GM08714 (cell line): ENCODE results near the gene PIK3R1.

ENCODE experiments used
- H3K4me3 ChIP-seq: fragments of 200-500 bp; sonication (Bioruptor generic); 2 replicates; pipeline ENCODE4 v1.5.1; 2014; ENCODE audit warnings: mild to moderate bottlenecking, low read length, inconsistent platforms
- ZNF274 ChIP-seq: IDR thresholded peaks from 2 replicates; pipeline ENCODE4 v1.6.1; 2012; ENCODE audit warnings: mild to moderate bottlenecking, low read depth, low read length

The PIK3R1 gene

GRCh38 chr5:68333649-68334552 is 118.3 kb downstream of the PIK3R1 start:
- TF ChIP-seq ZNF274: no peak
- no peak overlapping the region for H3K4me3 ChIP-seq

DNA sequence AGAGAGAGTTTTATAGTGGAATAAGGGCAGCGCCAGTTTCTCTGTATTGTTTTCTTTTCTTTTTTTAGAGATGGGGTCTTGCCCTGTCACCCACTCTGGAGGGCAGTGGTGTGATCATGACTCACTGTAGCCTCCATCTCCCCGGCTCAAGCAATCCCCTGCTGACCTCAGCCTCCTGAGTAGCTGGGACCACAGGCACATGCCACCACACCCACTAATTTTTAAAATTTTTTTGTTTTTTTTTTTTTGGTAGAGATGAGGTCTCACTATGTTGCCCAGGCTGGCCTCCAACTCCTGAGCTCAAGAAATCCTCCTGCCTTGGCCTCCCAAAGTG is 119.0 kb downstream of the PIK3R1 start:
- no peak for TF ChIP-seq ZNF274
- no peak overlapping the region for H3K4me3 ChIP-seq

DNA sequence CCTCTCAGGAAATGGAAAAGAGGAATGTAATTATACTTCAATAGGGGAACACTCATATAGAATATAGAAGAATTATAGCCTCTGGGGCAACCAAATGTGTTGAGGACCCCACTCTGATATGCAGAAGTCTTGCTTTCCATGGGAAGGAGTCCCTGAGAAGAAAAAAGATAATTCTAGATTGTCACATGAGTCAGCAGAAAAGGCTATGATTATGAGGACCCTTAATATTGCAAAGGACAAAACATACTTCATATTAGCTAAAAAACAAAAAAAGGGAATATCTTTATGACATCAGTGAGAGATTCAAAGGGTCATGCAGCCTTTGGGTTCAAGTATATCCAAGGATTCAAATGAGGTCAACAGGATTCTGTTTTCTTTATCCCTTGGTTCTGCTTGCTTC is 119.5 kb downstream of the PIK3R1 start:
- no peak for TF ChIP-seq ZNF274
- no peak overlapping the region for H3K4me3 ChIP-seq

DNA sequence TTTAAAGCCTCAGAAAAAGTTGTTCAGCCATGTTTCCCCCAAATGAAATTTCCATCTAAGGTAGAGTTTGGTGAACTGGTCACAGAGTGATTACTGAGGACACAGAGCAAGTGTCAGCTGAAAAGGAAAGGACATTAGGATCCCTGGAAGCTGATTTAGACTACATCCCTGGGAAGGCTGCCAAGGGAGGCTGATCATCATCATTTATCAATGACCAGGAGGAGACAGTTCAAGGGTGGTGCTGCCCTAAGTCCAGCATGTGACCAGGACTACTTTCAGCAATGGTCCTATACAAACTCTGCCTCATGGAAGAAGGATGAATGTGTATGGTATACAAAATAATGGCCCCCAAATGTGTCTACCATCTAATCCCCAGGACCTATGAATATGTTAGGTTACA is 120.6 kb downstream of the PIK3R1 start:
- TF ChIP-seq ZNF274: no peak
- H3K4me3 ChIP-seq: no peak overlapping the region

GRCh38 chr5:68337235-68337634 is 121.7 kb downstream of the PIK3R1 start:
- TF ChIP-seq ZNF274: no peak
- H3K4me3 ChIP-seq: no peak overlapping the region

DNA sequence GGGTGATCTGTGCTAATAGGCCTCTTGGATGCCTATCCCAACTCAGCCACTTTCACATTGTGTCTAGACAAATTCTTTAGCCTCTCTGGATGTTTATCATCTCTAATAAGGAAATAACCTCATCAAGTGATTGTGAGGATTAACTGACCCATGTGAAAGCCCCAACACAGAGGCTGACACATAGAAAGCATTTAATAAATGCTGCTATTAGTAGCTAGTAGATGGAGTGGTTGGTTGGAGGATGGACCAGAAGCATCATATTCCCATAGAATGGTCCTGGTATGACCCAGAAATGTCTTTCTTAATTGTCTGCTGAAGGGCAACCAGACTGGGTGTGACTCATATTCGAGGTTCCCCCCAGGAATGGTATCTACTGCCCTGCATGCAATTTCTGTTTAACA is 124.4 kb downstream of the PIK3R1 start:
- no peak for TF ChIP-seq ZNF274
- no peak overlapping the region for H3K4me3 ChIP-seq

GRCh38 chr5:68341006-68341405 is 125.5 kb downstream of the PIK3R1 start:
- no peak overlapping the region for H3K4me3 ChIP-seq
- TF ChIP-seq ZNF274: no peak

DNA sequence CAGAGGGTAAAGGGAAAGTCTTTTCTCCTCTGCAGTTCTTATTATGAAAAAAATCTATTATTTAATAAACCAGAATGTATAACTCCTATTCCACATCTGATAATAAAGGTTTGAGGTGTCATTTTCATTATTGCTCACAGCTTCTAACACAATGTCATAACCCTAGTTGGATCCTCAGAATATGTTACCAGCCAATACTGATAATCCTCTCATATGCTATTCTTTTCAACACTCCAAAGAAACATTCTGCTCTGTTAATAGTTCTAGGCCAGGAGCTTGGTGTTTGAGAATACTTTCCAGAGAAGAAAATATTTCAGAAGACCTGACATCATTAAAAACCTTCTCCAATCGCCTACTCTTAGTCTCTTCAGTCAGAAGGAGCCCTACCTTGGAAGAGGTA is 127.1 kb downstream of the PIK3R1 start:
- no peak for TF ChIP-seq ZNF274
- no peak overlapping the region for H3K4me3 ChIP-seq

DNA sequence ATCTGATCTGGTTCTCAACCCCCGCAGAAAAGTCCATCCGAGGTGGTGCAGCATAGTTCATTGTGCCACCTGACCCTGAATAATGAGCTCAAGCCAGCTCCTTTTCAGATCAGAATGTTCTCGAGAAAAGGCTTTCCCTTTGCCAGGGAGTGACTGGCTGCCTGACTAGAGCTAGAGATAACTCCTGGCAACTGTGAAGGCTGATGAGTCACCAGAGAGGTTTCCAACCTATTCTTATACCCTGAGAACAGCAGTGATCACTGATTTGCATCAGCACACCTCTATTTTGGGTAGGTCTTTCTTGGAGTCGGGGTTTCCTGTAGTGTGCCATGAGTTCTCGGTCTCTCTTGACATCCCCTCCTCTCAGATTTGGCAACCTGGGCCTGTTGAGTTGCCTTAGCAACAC is 127.9 kb downstream of the PIK3R1 start:
- no peak overlapping the region for H3K4me3 ChIP-seq
- no peak for TF ChIP-seq ZNF274

GRCh38 chr5:68344447-68345111 is 129.0 kb downstream of the PIK3R1 start:
- H3K4me3 ChIP-seq: no peak overlapping the region

DNA sequence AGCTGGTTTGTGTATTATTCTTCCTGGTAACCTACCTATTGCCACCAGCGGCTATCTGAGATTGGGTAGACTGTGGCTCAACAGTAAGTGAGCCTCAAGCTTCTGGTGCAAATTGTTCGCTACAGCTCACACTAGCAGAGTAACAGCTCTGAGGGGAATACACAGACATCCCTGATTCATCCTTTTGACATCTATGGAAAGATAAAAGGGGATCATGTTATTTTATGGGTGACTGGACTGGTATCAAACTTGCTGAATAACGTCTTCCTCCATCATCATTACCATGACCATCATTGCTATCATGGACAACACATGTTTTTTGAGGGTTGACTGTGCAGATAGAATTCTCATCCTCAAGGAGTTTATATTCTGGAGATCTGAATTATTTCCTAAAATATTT is 129.6 kb downstream of the PIK3R1 start:
- no peak for TF ChIP-seq ZNF274
- H3K4me3 ChIP-seq: no peak overlapping the region

More at GRCh38 chr5:68344447-68345111, 129.0 kb downstream of the PIK3R1 start:
- no peak for TF ChIP-seq ZNF274

DNA sequence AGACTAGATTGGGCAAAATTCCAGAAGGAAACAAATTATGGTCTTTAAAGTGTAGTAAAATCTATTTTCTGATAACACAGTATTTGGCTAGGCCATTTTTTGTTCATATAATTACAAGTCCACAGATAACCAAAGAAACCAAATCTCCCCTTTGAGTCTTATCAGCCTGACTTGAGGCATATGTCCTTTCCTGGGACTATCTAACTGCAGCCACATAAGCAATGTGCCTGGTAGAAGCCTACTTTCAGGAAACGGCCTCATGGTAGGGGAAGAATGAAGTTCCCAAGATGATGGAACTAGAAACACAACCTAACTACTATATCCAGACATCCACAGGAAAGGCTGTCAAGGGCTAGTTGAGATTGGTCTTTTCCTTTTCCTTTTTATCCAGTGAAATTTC is 130.0 kb downstream of the PIK3R1 start:
- TF ChIP-seq ZNF274: no peak
- H3K4me3 ChIP-seq: no peak overlapping the region

DNA sequence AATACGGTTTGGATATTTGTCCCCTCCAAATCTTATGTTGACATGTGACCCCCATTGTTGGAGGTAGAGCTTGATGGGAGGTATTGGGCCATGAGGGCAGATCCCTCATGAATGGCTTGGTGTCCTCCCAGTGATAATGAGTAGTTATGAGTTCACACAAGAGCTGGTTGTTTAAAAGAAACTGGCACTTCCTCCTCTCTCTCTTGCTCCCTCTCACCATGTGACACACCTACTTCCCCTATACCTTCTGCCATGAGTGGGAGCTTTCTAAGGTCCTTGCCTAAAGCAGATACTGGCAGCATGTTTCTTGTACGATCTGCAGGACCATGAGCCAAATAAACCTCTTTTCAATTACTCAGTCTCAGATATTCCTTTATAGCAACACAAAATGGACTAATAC is 132.0 kb downstream of the PIK3R1 start:
- no peak overlapping the region for H3K4me3 ChIP-seq
- TF ChIP-seq ZNF274: no peak

DNA sequence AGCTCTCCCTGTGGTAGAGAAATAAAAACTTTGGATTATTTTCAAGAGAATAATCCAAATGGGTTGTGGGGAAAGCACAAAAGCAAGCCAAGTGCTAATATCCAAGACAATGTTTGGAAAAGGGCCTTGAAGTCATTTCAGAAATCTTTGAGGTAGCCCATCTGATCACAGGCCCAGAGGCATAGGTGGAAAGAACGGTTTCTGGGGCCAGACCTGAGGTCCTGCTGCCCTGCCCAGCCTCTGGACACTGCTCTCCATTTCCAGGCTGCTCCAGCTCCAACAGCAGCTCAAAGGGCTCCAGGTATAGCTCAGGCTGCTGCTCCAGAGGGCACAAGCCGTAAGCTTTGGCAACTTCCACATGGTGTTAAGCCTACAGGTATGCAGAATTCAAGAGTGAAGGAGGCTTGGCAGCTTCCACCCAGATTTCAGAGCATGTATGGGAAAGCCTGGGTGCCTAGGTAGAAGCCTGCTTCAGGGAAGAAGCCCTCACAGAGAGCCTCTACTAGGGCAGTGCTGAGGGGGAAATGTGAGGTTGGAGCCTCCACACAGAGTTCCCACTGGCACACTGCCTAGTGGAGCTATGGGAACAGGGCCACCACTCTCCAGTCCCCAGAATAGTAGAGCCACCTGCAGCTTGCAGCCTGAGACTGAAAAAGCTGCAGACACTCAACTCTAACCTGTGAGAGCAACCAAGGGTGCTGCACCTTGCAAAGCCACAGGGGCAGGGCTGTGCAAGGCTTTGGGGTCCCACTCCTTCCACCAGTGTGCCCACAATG is 133.1 kb downstream of the PIK3R1 start:
- H3K4me3 ChIP-seq: no peak overlapping the region
- no peak for TF ChIP-seq ZNF274

DNA sequence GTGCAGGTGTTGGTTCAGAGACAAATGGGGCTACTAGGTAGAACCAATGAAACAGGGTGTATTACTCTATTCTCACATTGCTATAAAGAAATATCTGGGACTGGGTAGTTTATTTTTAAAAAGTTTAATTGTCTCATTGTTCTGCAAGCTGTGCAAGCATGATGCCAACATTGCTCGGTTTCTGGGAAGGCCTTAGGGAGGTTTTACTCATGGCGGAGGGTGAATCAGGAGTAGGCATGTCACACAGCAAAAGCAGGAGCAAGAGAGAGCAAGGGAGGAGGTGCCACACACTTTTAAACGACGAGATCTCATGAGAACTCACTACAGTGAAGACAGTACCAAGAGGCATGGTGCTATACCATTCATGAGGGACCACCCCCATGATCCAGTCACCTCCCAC is 134.6 kb downstream of the PIK3R1 start:
- no peak for TF ChIP-seq ZNF274

More for the DNA sequence above, 134.6 kb downstream of the PIK3R1 start:
- no peak overlapping the region for H3K4me3 ChIP-seq
